SK-N-MC (cell line): ENCODE data around the gene TULP3.
"Not testable (repeated sequence)": the region's sequence is repeated elsewhere in the genome, so short reads cannot be mapped to it uniquely, and the experiment has no call there.

Source experiments
- DNase-seq: peaks from one replicate; pipeline ENCODE4 v3.0.0-alpha.2; 2011; ENCODE audit warnings: low read depth, low spot score
- H3K27ac ChIP-seq: fragments of 200-600 bp; sonication (generic); 2 replicates; pipeline ENCODE4 v1.5.1; 2016; ENCODE audit warnings: mixed run types
- H3K36me3 ChIP-seq: fragments of 200-600 bp; sonication (generic); 2 replicates; pipeline ENCODE4 v1.6.1; 2017; ENCODE audit warnings: antibody characterized with exemption, low read length, mixed read lengths; ENCODE audit not compliant: insufficient read depth
- H3K4me3 ChIP-seq: fragments of 200-600 bp; sonication (generic); 2 replicates; pipeline ENCODE4 v1.5.1; 2016
- H3K9ac ChIP-seq: fragments of 200-600 bp; sonication (generic); 2 replicates; pipeline ENCODE4 v1.8.0; 2017; ENCODE audit warnings: mixed run types, mixed read lengths; ENCODE audit not compliant: insufficient read length
- H3K9me3 ChIP-seq: fragments of 200-600 bp; sonication (generic); 2 replicates; pipeline ENCODE4 v1.6.1; 2017; ENCODE audit warnings: low read depth, mild to moderate bottlenecking, antibody characterized with exemption, low read length, moderate library complexity, mixed read lengths
- EZH2 ChIP-seq: fragments of 200-600 bp; sonication (generic); IDR thresholded peaks from one replicate; pipeline ENCODE4 v1.6.1; 2017; ENCODE audit warnings: antibody characterized with exemption
- FOXP2 ChIP-seq: optimal IDR thresholded peaks from 2 replicates; pipeline ENCODE3; 2011; ENCODE audit warnings: mild to moderate bottlenecking, moderate library complexity; ENCODE audit not compliant: insufficient read depth; ENCODE audit errors: extremely low read length, control extremely low read depth
- POLR2AphosphoS5 ChIP-seq: IDR thresholded peaks from 2 replicates; pipeline ENCODE4 v1.6.1; 2012; ENCODE audit warnings: mild to moderate bottlenecking, low read depth, low read length, borderline replicate concordance

Gene TULP3

DNA sequence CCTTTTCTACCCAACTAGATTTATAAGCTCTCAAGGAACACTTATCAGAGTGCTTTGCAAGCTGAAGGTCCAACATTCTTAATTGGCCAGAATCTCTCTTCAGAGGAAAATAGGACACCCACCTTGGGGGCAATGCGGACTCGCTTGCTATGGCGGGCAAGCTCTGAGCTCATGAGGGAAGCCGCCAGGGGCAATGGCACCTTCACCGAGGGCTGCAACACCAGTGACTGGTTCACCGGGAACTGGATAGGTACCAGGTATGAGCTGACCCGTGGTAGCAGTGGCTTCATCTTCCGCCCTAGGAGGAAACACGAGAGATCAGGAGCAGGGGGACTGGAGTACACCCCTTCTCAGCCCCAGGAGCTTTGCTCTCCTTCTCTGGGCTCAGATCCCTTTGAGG is 26.5 kb upstream of the TULP3 start:
- no peaks in the 10 kb centered on the region for H3K9me3 ChIP-seq
- no peak overlapping the region for H3K9ac ChIP-seq
- peaks cover 83% of the 10 kb centered on the region for H3K36me3 ChIP-seq
- H3K4me3 ChIP-seq, result no peak overlapping the region
- H3K27ac ChIP-seq, result no peak overlapping the region
- TF ChIP-seq POLR2AphosphoS5, result no peak
- TF ChIP-seq FOXP2, result no peak
- TF ChIP-seq EZH2, result no peak
- DNase-seq, result no peak

DNA sequence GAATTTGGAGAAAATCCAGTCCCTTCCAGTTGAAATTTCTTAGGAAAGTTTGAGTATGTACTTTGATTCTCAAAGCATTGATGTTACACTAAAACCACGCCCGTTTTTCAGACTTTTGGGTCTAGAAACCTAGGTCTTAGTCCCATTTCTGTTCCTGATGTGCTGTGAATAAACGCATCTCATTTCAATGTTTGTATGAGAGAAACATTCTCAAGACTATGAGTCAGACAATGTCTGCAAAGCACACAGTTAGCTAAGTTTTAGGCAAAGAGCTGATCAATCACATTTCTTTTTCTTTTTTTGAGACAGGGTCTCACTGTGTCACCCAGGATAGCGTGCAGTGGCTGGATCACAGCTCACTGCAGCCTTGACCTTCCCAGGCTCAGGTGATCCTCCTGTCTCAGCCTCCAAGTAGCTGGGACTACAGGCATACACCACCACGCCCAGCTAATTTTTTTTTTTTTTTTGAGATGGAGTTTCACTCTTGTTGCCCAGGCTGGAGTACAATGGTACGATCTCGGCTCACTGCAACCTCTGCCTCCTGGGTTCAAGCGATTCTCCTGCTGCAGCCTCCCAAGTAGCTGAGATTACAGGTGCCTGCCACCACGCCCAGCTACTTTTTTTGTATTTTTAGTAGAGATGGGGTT is 21.6 kb upstream of the TULP3 start:
- H3K9me3 ChIP-seq, DNase-seq, H3K27ac ChIP-seq, H3K4me3 ChIP-seq, H3K9ac ChIP-seq: not testable (repeated sequence)
- peaks cover 84% of the 10 kb centered on the region for H3K36me3 ChIP-seq

DNA sequence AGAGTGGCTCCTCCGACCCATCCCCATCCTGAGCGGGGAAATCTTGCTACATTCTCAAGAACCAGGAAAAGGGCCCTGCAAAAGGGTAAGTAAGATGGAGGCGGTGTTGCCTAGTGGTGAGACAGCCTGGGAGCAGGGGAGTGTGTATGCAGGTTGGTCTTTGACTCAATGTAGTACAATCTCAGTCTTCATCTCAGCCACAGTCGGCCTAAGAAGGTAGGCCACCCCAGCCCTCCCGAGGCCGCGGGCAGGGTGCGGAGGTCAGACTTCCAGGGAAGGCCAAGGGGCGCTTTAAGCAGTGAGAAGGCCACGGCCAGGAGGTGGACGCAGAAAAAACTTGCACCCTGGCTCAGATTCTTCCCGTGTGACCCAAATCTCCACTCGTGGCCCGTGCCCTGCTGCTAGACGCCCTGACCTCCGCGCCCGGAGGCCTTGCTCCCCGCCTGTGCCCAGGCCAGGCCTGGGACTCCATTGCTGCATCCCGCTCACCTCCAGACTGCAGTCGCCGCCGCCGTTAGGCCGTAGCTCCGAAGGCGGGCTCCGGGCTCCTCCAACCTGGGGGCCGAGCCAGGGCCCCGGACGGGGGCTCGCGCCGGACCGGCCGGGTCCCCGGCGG is 14.2 kb upstream of the TULP3 start:
- Histone ChIP-seq H3K9me3 (no peaks in the 10 kb centered on the region), H3K4me3 (peak overlapping the region; percentile 100), H3K27ac (peak overlapping the region; percentile 88), H3K9ac (peak overlapping the region; percentile 97), H3K36me3 (peaks cover 44% of the 10 kb centered on the region)
- no peak for DNase-seq
- TF ChIP-seq POLR2AphosphoS5 (no peak), EZH2 (no peak), FOXP2 (no peak)

DNA sequence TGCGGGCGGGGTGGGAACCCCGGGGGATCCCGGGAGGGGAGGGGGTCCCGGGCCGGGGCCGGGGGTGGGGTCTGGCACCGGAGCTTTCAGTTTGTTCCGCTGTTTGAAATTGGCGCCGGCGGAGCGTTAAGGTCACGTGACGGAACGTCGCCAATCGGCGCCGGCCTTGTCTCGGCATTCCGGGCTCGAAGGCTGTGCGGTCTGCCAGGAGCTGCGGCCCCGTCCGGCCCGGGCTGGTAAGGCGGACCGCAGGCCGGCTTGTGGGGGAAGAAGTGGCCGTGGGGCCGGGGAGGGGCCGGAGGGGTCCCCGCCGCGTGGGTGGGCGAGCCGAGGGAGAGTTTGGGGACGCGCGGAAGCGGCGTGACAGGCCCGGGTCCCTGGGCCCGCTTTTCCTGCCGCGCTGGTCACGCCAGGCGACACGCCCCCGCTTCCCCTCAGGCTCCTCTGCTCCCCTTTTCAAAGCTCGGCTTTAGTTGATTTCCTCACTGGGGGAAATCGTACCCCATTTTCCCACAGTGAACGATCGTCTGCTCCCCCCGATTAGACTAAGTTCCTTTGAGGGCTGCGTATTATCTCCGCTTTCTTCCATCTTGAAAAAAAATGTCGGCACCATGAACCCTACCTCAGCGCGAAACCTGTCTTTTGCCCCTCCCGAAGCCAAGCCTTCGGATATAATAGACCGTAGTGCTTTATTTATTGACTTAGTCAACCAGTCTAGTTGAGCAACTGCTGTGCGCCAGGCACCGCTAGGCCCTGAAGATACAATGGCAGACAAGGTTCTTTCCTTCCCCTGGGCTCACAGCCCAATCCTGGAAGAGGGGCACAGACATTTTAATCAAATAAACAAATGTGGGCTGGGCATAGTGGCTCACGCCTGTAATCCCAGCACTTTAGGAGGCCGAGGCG is 13.4 kb upstream of the TULP3 start, which contains the start of the genes FOXM1 and RHNO1:
FOXM1 (minus strand) TSS at position 128 of the 906 bp plus-strand sequence. CDS start 2,696 bp downstream, outside the sequence.
RHNO1 (plus strand) TSS at position 177 of the 906 bp plus-strand sequence. CDS start 8,144 bp downstream, outside the sequence.
- peaks cover 37% of the 10 kb centered on the region for H3K36me3 ChIP-seq
- peak within 1 kb of the TSS; percentile 100 for H3K4me3 ChIP-seq
- H3K27ac ChIP-seq, result peak within 1 kb of the TSS; percentile 88
- H3K9me3 ChIP-seq, result no peaks in the 10 kb centered on the region
- DNase-seq, result no peak
- TF ChIP-seq EZH2 (no peak), POLR2AphosphoS5 (peak; percentile 88), FOXP2 (no peak)
- H3K9ac ChIP-seq, result peak within 1 kb of the TSS; percentile 97

DNA sequence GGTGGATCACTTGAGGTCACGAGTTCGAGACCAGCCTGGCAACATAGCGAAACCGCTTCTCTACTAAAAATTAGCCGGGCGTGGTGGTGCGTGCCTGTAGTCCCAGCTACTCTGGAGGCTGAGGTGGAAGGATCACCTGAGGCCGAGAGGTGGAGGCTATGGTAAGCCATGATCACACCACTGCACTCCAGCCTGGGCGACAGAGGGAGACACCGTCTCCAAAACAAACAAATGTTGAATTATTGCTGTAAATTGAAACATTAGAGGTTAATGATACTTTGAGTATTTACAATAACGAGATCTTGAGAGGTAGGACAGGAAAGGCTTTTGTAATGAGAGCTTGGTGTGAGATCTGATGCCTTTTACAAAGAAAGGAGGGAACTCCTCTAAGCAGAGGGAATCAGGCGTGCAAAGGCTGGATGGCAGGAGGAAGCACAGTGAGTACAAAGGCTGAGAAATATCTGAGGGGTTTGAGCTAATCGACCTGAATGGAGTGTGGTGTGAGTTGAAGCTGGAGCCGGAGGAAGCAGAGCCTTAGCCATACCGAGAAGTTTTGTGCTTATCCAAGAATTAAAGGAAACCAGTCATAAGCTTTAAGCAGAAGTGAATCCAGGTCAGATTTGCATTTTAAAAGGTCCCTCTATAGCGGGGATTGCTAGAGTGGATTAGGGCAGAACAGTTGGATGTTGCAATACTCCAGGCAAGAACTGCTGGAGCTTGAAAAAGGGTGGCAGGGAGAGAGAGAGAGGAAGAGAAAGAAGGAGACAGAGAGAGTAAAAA is 12.5 kb upstream of the TULP3 start:
- Histone ChIP-seq H3K9me3 (no peaks in the 10 kb centered on the region), H3K9ac (peak overlapping the region; percentile 97), H3K4me3 (peak overlapping the region; percentile 100), H3K27ac (peak overlapping the region; percentile 88), H3K36me3 (peaks cover 31% of the 10 kb centered on the region)
- TF ChIP-seq EZH2 (no peak), FOXP2 (no peak), POLR2AphosphoS5 (no peak)
- no peak for DNase-seq

DNA sequence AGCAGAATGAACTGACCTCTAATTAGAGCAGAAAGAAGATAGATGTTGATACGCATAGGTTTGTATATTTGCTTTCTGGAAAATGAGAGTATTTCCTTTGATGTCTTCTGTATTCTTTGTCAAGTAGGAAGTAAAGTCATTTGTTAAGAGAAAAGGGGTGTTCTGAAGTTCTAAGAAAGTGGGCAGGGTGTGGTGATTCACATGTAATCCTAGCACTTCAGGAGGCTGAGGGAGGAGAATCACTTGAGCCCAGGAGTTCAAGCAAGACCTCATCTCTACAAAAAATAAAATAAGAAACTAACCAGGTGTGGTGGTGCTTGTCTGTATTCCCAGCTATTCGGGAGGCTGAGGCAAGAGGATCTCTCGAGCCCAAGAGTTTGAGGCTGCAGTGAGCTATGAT is 10.8 kb upstream of the TULP3 start:
- peaks cover 20% of the 10 kb centered on the region for H3K36me3 ChIP-seq
- TF ChIP-seq POLR2AphosphoS5, result no peak
- no peak for TF ChIP-seq FOXP2
- no peak for TF ChIP-seq EZH2
- no peak for DNase-seq
- no peak overlapping the region for H3K9ac ChIP-seq
- H3K4me3 ChIP-seq, result no peak overlapping the region
- H3K27ac ChIP-seq, result no peak overlapping the region
- no peaks in the 10 kb centered on the region for H3K9me3 ChIP-seq

DNA sequence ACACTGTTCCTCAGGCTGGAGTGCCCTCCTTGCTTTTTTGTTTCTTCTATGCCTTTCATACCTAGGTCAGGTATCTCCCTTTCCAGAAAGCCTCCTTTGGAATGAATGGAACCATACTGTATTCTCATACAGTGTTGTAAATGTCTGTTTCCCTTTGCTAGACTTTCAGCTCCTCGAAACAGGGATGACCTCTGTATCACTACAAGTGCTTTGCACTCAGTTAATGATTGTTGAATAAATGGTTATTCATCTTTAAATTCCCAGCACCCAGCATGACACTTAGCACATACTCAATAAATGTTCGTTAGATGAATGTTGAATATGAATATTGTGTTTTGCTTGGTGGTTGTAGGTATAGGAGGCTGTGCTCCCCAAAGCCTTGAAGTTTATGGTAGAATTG is 5.9 kb upstream of the TULP3 start:
- DNase-seq, result no peak
- H3K9me3 ChIP-seq, result no peaks in the 10 kb centered on the region
- H3K36me3 ChIP-seq, result peaks cover 31% of the 10 kb centered on the region
- TF ChIP-seq EZH2 (no peak), POLR2AphosphoS5 (no peak), FOXP2 (no peak)
- H3K9ac ChIP-seq, result no peak overlapping the region
- no peak overlapping the region for H3K4me3 ChIP-seq
- H3K27ac ChIP-seq, result peak overlapping the region; percentile 50; the same call in 1 of the 2 replicates
